Measurements from ENCODE around the gene MYO6.

MYO6 gene

GRCh38 chr6:75968143-75968542, 219.1 kb downstream of the MYO6 start:
- DNase-seq, result no peak
